BE2C (cell line): Measurements from ENCODE around the gene NCAM2.
"Not testable (repeated sequence)": the region's sequence is repeated elsewhere in the genome, so short reads cannot be mapped to it uniquely, and the experiment has no call there.

Source experiments
- DNase-seq: peaks from one replicate; pipeline ENCODE4 v3.0.0-alpha.2; 2020
- H3K27me3 ChIP-seq: fragments of 250-450 bp; sonication (Bioruptor Pico); 2 replicates; pipeline ENCODE4 v1.5.1; 2020; ENCODE audit warnings: mild to moderate bottlenecking
- H3K36me3 ChIP-seq: fragments of 250-450 bp; sonication (Bioruptor Pico); 2 replicates; pipeline ENCODE4 v1.5.1; 2020; ENCODE audit warnings: mild to moderate bottlenecking
- H3K4me1 ChIP-seq: fragments of 250-450 bp; sonication (Bioruptor Pico); 2 replicates; pipeline ENCODE4 v1.5.1; 2020
- H3K4me3 ChIP-seq: 2 replicates; pipeline ENCODE4 v1.5.1; 2011; ENCODE audit warnings: low read depth, low read length
- H3K9me3 ChIP-seq: fragments of 250-450 bp; sonication (Bioruptor Pico); 2 replicates; pipeline ENCODE4 v1.5.1; 2020
- TF ChIP-seq, protein P1 (sequence below): IDR thresholded peaks from 2 replicates; pipeline ENCODE4 v1.5.1; 2012; ENCODE audit warnings: mild to moderate bottlenecking, low read depth, low read length

NCAM2 gene

DNA sequence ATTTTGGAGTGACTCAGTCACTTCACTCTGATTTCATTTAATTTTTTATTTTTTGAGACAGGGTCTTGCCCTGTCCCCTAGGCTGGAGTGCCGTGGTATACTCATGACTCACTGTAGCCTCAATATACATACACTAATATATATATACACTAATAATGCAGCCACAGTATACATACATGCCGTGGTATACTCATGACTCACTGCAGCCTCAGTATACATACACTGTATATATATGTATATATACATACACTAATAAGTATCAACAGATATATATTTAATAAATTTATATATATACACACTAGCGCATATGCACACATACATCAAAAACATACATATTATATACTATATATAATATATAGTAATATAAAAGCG, 149.2 kb downstream of the NCAM2 start:
- no peaks in the 10 kb centered on the region for H3K9me3 ChIP-seq

GRCh38 chr21:21148009-21148408, 149.8 kb downstream of the NCAM2 start:
- DNase-seq: no peak
- Histone ChIP-seq H3K9me3 (no peaks in the 10 kb centered on the region), H3K4me1 (no peaks in the 10 kb centered on the region), H3K36me3 (no peaks in the 10 kb centered on the region), H3K4me3 (no peak overlapping the region), H3K27me3 (no peaks in the 10 kb centered on the region)
- TF ChIP-seq, protein P1, sequence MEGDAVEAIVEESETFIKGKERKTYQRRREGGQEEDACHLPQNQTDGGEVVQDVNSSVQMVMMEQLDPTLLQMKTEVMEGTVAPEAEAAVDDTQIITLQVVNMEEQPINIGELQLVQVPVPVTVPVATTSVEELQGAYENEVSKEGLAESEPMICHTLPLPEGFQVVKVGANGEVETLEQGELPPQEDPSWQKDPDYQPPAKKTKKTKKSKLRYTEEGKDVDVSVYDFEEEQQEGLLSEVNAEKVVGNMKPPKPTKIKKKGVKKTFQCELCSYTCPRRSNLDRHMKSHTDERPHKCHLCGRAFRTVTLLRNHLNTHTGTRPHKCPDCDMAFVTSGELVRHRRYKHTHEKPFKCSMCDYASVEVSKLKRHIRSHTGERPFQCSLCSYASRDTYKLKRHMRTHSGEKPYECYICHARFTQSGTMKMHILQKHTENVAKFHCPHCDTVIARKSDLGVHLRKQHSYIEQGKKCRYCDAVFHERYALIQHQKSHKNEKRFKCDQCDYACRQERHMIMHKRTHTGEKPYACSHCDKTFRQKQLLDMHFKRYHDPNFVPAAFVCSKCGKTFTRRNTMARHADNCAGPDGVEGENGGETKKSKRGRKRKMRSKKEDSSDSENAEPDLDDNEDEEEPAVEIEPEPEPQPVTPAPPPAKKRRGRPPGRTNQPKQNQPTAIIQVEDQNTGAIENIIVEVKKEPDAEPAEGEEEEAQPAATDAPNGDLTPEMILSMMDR: no peak

More for the DNA sequence above, 149.2 kb downstream of the NCAM2 start:
- no peak overlapping the region for H3K4me3 ChIP-seq
- no peak for DNase-seq
- TF ChIP-seq, protein P1: no peak
- no peaks in the 10 kb centered on the region for H3K27me3 ChIP-seq
- H3K4me1 ChIP-seq: no peaks in the 10 kb centered on the region
- H3K36me3 ChIP-seq: no peaks in the 10 kb centered on the region

- Histone ChIP-seq H3K4me3 (no peak overlapping the region), H3K36me3 (no peaks in the 10 kb centered on the region), H3K9me3 (no peaks in the 10 kb centered on the region), H3K27me3 (no peaks in the 10 kb centered on the region), H3K4me1 (no peaks in the 10 kb centered on the region)
- TF ChIP-seq, protein P1: no peak
- DNase-seq: no peak
Measured at GRCh38 chr21:21148514-21148913, 150.3 kb downstream of the NCAM2 start.

- not testable (repeated sequence) for H3K36me3 ChIP-seq, H3K4me3 ChIP-seq, H3K9me3 ChIP-seq, DNase-seq, H3K4me1 ChIP-seq, H3K27me3 ChIP-seq
Measured at GRCh38 chr21:21149445-21149844, 151.2 kb downstream of the NCAM2 start.

DNA sequence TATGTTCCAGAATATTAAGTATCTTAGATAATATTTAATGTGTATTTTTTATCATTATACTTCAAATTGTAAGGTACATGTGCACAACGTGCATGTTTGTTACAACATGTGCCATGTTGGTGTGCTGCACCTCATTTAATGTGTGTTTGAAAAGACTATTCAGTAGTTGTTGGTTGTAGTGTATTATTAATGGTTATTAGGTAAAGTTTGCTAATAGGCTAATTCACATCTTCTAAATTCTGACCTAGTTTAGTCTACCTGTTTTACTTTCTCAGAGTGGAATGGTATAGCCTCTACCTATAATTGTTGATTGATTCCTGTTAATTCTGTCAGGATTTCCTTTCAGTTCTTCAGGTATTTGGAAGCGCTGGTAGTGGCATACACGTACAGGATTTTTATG, 153.0 kb downstream of the NCAM2 start:
- no peak for DNase-seq
- TF ChIP-seq, protein P1: no peak
- H3K4me1 ChIP-seq: no peaks in the 10 kb centered on the region
- no peak overlapping the region for H3K4me3 ChIP-seq
- H3K36me3 ChIP-seq: no peaks in the 10 kb centered on the region
- no peaks in the 10 kb centered on the region for H3K9me3 ChIP-seq
- H3K27me3 ChIP-seq: no peaks in the 10 kb centered on the region

DNA sequence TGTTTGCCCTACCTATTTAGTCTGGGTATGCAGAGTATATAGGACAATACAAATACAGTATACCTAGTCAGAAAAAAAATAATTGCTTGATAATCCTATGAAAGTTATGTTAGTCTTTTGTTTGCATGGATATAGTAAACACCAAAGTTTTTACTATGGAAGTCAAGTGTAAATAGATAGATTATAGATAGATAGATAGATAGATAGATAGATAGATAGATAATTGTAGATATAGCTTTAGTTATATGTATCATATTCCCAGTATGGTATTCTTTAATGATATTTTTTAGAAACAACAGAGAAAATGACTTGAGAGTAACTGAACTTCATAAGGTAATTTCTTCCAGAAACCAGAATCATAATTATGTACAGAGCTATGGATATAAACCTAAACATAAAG, 158.2 kb downstream of the NCAM2 start:
- TF ChIP-seq, protein P1: no peak
- Histone ChIP-seq H3K9me3 (no peaks in the 10 kb centered on the region), H3K36me3 (no peaks in the 10 kb centered on the region)

GRCh38 chr21:21156957-21157356, 158.7 kb downstream of the NCAM2 start:
- Histone ChIP-seq H3K9me3 (no peaks in the 10 kb centered on the region), H3K36me3 (no peaks in the 10 kb centered on the region), H3K4me3 (no peak overlapping the region), H3K27me3 (no peaks in the 10 kb centered on the region), H3K4me1 (no peaks in the 10 kb centered on the region)
- TF ChIP-seq, protein P1: no peak
- DNase-seq: no peak

More for the DNA sequence above, 158.2 kb downstream of the NCAM2 start:
- DNase-seq: no peak
- Histone ChIP-seq H3K4me3 (no peak overlapping the region), H3K27me3 (no peaks in the 10 kb centered on the region), H3K4me1 (no peaks in the 10 kb centered on the region)
